ENCODE results near the gene TXNRD2.

The TXNRD2 gene

GRCh38 chr22:19876314-19876940 lies 65.2 kb downstream of the TXNRD2 start:
- ATAC-seq (no peak), DNase-seq (no peak)

- DNase-seq (no peak), ATAC-seq (no peak)
These were observed 65.9 kb downstream of the TXNRD2 start for GRCh38 chr22:19875531-19876313.

GRCh38 chr22:19875061-19875530 lies 66.5 kb downstream of the TXNRD2 start:
- no peak for ATAC-seq
- no peak for DNase-seq

GRCh38 chr22:19874307-19875060 lies 67.1 kb downstream of the TXNRD2 start:
- DNase-seq (no peak), ATAC-seq (no peak)

- no peak for DNase-seq
- ATAC-seq: no peak
These were observed 67.7 kb downstream of the TXNRD2 start for GRCh38 chr22:19873960-19874306.

- DNase-seq: no peak
These were observed 68.3 kb downstream of the TXNRD2 start for GRCh38 chr22:19873138-19873959.

GRCh38 chr22:19872779-19873137 lies 68.9 kb downstream of the TXNRD2 start:
- ATAC-seq (no peak), DNase-seq (no peak)

More at GRCh38 chr22:19873138-19873959, 68.3 kb downstream of the TXNRD2 start:
- ATAC-seq: no peak

GRCh38 chr22:19871845-19872778 lies 69.5 kb downstream of the TXNRD2 start:
- ATAC-seq (no peak), DNase-seq (peak; percentile 2)

- ATAC-seq: no peak
- DNase-seq: peak; percentile 2
These were observed 70.4 kb downstream of the TXNRD2 start for GRCh38 chr22:19871023-19871844.

GRCh38 chr22:19870153-19871022 lies 71.2 kb downstream of the TXNRD2 start:
- no peak for ATAC-seq
- peak; percentile 1 for DNase-seq

GRCh38 chr22:19869497-19870152 lies 72.0 kb downstream of the TXNRD2 start:
- ATAC-seq: no peak
- peak; percentile 1 for DNase-seq

- no peak for ATAC-seq
These were observed 72.7 kb downstream of the TXNRD2 start for GRCh38 chr22:19868773-19869471.

GRCh38 chr22:19868333-19868732 lies 73.3 kb downstream of the TXNRD2 start:
- DNase-seq (peak; percentile 1), ATAC-seq (no peak)

More at GRCh38 chr22:19868773-19869471, 72.7 kb downstream of the TXNRD2 start:
- DNase-seq: peak; percentile 3

GRCh38 chr22:19867617-19868016 lies 74.0 kb downstream of the TXNRD2 start:
- no peak for DNase-seq
- no peak for ATAC-seq

GRCh38 chr22:19866665-19867009 lies 75.0 kb downstream of the TXNRD2 start:
- DNase-seq: no peak
- ATAC-seq: no peak

- no peak for DNase-seq
- no peak for ATAC-seq
These were observed 76.3 kb downstream of the TXNRD2 start for GRCh38 chr22:19865141-19865829.

GRCh38 chr22:19864538-19865106 lies 77.0 kb downstream of the TXNRD2 start:
- ATAC-seq: no peak
- DNase-seq: no peak
